HPDE6-E6E7 (cell line): ENCODE measurements around the gene PTPRG.
"Not testable (repeated sequence)": the region's sequence is repeated elsewhere in the genome, so short reads cannot be mapped to it uniquely, and the experiment has no call there.

Experiments used
- DNase-seq: peaks from one replicate; pipeline ENCODE4 v3.0.0; 2011; ENCODE audit warnings: missing footprints; ENCODE audit errors: extremely low spot score

The PTPRG gene

DNA sequence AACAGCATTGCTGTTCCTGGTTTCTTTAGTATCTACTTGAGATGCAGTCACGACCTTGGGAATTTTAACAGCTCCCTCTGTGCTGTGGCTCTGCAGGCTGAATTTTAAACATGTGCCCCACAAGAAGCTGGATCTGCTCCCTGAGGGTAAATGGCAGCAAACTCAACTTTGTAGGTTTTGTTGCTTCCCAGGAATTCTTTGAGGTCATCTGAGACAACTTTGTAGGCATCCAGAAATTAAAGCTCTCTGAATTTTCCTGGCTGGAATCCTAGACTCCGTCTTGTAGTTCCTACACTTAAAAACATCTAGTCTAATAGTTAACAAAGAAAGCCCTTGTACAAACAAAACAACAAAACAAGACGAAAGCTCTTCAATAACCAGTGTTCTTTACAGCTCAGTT, 445.7 kb downstream of the PTPRG start:
- DNase-seq = no peak

DNA sequence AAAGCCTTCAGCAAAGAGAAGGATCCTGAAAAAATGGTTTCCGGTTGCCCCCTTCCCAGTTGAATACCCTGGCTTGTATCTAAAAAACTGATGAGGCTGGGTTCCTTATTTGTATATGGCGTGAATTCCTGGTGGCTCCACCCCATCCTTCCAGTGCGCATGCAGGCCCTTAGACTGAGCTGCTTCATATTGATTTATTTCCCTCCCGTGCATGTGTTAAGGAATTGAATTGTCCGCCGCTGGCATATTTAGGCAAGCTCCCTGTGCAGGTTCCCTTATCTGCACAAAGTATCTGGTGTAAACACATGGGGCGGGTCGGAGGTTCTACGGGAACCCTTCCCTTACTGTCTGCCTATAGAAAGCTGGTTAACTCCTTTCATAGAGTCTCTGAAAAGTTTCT, 449.6 kb downstream of the PTPRG start:
- DNase-seq = no peak

DNA sequence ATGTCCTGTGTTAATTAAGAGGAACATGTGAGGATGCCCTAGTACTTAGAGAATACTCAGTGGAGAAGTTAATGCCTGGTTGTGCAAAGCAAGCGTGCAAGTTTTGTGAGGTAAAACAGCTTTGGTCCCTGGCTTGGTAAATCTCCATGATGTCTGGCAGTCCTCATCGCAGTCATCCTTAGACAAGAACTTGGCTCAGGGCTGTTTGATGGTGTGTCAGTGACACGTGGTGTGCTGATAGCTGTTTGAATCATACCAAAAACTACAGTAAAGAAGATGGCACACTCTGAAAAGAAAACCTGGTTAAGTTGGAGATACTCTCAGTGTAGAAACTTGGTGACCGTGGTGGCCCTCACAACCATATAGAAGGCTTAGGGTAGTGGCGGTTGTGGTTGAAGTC, 450.3 kb downstream of the PTPRG start:
- no peak for DNase-seq

DNA sequence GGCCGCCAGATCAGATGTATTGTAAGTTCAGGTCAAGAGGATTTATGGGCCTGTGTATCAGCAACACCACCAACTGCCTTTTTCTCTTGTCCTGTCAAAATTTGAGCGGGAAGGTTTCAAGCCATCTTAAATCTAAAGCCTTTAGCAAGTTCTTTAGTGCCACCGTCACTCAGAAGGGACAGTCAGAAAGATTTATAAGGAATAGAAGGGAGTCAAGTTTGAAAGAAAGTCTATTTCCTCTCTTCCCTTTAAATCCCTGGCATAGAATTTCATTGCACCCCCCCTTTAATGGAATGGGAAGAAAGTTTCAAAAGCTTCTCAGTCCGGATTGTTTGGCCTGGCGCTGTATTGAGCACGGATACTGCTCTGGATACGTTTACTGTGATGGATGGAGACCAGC, 452.6 kb downstream of the PTPRG start:
- DNase-seq = no peak

DNA sequence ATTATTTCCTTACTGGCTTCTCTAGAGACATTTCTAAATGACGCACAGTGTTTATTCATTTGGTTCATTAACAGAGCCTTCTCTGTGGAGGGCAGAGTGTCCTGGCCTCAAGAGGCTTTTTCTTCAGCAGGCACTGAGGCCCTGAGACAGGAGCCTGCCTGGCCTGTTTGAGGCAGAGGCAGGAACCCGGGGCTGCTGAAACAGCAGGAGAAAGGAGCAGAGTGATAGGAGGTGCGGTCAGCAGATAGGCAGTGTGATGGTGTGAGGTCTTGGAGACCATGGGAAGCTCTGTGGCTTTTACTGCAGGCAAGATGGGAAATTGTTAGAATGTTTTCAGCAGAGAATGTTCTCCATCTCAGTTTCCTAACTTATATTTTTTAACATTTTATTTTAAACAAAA, 453.7 kb downstream of the PTPRG start:
- DNase-seq = no peak

DNA sequence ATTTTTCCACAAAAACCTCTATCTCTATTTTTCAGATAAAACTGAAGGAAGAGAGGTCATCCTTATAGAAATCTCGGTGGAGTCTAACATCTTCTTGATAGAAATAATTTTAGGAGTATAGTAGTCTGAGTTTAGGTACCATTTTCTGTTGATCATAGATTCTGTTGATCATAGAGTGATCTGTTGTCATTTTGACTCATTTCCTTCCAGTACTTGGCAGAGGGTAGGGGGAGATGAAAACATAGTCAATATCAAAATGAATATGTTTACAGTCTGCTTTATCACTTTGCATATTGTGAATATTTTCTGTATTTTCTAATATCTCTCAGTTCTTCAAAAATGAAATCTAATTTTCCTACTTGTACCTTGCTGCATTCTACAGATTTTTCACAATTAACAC, 458.5 kb downstream of the PTPRG start:
- no peak for DNase-seq

DNA sequence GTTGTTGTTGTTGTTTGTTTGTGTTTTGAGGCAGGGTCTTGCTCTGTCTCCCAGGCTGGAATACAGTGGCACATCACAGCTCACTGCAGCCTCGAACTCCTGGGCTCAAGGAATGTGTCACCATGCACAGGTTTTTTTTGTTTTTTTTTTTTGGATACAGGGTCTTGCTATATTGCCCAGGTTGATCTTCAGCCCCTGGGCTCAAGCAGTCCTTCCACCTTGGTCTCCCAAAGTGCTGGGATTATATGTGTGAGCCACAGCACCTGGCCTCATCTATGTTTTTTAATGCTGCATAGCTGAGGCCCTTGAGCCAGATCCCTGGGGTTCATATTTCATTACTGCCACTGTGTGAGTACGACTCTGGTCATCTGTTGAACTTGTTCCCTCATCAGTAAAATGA, 459.3 kb downstream of the PTPRG start:
- no peak for DNase-seq

DNA sequence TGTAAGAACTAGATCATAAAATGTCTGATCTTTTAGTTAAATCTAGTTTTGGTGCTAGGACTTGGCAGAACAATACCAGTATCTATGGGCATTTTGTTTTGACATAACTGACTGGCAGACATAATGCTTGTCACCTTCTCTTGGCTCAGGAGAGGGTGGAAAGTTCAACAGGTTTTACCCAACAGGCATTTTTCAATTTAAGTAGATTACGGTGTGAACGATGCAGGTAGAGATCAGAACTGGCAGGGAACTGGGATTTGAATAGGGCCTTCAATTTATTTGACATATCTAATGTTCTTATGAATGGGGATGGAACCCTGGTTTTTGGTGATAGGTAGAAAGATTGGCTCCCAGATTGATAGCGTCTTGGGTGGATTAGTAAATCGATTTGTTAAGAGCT, 460.9 kb downstream of the PTPRG start:
- no peak for DNase-seq

DNA sequence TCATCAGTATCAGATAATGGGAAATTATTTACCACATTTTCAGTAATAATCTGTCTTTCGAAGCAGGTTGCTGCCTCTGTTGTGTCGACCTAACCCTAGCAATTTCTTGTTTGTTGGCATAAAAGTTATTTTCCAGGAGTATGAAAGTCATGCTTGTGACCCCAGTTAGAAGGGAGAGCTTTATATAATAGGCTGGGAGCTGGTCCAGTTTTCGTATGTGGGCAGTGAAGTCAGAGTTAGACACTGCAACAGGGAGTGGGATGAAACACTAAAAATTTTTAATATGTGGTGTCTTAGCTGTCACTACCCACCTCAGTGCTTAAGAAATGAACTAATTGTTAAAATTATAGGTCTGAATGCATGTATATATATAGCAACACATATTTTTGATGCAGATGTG, 463.5 kb downstream of the PTPRG start:
- no peak for DNase-seq

DNA sequence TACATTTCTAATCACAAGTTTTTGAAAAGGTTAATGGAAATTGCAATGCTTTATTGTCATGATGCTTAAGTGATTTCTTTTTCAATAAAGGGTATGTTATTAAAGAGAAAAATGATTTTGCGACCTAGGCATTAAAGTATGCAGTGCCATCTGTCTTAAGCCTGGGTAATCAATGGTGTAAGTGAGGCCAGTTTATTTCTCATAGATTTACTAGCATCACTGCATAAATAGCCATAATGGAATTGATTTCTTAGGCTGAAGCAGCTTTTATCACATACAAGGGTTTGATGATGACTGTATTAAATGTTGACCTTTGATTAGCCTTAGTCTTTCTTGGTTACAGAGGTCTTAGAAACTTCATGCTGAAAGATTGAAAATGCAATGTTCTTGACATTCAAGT, 464.5 kb downstream of the PTPRG start:
- no peak for DNase-seq

DNA sequence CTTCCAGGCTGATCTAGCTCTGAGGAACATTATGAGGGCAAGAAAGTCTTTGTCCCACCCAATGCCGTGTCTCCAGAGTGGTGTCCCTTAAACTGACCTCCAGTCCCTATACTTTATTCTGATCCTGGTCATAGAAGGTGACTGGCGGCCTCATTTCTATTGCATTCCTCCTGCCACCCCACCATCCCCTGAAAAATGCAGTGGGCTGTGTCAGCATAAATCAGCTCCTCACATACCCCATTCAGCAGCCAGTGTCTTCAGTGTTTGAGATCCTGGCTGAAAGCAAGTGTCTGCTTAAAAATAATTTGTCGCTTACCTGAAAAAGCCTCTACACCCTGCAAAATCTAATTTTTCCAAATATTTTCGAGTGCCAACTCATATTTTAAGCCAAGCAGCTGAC, 465.9 kb downstream of the PTPRG start:
- no peak for DNase-seq

DNA sequence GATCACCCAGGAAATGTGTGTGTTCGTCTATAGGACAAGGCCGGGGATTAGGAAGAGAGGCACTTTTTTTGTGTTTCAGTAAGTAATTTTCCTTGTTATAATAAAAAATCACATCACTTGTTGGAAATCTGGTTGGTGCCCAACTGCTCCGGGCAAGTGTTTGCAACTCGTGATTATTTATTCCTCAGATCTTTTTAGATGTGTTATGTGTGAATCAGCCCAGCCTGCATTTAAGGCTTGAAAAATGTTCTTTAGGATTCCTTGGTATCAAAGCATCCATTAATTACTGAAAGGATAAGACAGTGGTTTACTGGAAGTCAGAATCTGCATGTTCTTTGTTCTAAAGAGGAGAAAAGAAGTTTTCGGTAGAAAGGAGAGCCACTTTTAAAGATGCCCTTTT, 466.4 kb downstream of the PTPRG start:
- DNase-seq = no peak

DNA sequence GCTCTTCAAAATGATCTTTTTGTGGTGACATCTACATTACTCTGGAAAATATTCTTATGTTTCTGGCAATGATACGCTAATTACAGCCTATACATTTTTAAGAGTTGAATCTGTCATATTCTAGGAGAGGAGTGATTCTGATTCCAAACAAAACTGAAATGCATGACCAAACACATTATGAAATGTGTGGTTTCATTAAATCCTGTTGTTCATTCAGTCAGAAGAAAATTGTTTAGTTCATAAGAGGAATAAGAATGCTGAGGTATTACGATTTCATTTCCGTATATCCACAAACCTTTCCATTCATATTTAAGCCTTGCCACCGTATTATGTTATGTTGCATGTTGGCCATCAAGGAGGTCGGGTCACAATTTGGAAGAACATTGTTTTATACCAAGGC, 466.9 kb downstream of the PTPRG start:
- DNase-seq = no peak

DNA sequence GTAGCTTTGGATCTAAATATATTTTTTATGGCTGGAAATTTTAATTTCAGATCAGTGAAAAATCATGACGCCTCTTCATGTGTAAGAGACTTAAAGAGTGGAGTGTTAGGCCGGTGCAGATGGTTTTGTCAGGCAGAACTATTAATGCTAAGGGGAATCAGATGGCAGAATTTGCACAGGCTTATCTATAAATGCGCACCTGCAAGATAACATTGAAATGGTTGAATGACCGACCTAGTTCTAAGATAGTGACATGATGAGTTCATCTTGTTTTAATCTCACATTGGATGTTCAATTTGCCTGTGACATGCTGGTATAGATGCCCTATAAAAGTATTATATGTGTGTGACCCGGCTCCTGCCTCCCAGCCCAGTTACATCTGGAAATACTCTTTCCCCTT, 471.4 kb downstream of the PTPRG start:
- no peak for DNase-seq

DNA sequence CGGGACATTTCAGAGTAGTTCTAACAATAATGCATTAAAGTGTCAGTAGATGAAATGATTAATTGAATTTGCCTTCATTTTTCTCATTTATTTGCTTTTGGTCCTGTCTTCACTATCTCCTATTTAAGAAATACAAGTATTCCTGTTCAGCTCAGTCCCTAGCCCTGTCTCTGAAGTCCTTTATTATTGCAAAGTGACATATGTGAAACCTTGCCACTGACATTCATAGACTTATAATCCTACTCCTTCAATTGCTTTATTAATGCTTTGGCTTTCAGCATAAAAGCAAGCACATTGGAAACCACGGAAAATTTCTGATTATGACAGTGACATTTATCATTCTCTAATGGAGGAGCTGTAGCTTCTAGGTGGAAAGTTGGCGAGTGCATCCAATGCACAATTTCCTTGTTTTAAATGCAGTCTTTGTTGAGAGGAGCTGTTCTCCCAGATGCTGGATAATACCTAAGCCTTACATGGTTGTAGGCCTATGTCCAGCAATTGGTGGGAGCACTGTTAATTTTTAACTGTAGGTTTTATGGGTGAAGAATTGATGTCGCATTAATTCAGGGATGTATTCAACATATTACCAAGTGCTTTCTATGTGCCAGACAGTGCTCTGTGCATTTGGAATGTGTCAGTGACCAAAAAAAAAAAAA, 474.2 kb downstream of the PTPRG start:
- no peak for DNase-seq

DNA sequence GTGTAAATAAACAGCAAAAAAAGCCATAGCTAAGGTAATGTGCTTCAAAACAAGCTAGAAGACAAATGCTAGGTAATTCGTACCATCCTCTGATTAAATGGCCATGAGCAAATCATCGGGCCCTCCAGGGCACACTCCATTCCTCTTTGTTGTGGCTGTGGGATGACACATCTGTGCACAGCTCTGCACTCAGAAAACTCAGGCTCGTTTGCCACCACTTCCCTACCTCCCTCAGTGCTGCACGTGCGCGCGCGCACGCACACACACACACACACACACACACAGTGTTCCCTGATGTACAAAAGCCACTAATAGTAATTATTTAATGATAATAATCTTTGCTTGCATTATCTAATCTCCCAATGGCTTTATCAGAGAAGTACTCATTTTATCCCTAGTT, 475.4 kb downstream of the PTPRG start:
- DNase-seq = no peak

DNA sequence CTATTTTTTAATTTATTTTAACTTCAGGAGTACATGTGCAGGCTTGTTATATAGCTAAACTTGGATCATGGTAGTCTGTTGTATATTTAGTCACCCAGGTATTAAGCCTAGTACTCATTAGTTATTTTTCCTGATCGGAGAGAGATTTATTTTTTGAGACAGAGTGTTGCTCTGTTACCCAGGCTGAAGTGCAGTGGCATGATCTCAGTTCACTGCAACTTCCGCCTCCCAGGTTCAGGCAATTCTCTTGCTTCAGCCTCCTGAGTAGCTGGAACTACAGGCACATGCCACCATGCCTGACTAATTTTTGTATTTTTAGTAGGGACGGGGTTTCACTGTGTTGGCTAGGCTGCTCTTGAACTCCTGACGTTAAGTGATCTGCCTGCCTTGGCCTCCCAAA, 477.4 kb downstream of the PTPRG start:
- not testable (repeated sequence) for DNase-seq

DNA sequence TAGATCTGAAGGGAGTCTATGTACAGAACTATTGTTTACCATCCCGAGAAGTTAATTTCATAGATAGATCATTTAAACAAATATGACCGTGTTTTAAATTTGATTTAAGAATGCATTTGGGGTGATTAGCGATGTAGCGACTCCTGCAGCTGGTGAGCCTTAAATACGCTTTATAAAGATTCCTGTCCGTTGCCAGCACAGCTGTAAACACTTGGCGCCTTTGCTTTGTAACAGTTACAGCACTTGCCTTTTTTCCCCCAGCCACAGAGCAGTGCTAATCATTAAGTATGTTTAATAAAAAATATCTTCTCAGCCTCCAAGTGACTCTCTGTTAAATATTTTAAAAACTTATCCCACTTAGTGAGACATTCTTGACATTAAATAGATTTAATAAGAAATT, 478.2 kb downstream of the PTPRG start:
- DNase-seq = no peak

DNA sequence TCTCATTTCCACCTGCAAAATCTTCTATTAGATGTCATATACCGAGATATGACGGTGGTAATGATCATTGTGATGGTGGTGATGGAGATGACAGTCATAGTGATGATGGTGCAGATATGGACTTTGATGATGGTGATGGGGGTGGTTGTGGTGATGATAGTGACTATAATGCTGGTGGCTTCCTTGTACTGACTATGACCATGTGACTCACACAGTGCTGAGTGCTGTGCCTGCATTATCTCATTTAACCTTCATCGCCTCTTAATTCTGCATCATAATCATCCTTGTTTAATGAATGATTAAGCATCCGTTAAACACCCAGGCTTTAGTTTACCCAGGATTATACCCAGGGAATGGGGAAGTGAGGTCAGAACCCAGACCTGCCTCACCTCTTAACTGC, 480.3 kb downstream of the PTPRG start:
- no peak for DNase-seq

DNA sequence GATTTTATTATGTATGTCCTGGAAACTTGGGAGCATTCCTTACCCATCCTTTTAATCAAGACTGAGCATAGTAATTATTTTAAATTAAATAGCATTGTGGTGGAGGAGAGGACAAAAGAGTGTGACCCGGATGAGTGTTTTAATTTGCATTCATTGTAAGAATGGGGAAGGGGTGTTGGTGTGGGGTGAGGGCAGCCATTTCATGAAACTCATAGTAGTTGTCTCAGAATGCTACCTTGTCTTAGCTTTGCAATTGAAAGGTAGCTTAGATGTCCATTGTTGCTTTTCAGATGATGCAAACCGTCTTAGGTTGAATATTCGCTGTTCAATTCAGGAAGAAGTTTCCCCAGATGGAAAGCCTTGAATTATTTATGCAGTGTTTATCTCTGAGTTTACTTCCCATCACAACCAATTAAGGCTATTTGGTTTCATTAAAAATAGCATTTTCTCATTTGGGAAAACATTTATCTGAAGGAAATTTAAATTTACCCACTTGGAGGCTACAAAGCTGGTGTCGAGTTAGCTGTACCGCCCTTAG, 483.6 kb downstream of the PTPRG start:
- DNase-seq = no peak

DNA sequence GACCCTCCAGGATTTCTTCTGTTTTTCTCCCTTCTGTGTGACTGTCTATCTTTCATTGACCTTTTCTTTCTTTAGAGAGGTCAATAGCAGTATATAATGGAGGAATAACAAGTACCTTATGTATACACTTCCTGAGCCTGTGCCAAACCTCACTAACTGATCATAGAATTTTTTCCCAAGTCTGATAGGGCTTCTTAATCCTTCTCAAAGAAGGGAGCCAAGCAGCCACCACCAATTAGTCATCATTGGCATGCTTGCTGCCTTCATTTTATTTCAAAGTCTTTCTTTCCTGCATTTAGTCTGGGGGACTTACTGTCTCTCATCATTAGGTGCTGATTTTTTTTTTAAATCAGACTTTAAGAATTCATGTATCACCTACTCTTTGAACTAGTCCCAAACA, 485.0 kb downstream of the PTPRG start:
- DNase-seq = no peak

DNA sequence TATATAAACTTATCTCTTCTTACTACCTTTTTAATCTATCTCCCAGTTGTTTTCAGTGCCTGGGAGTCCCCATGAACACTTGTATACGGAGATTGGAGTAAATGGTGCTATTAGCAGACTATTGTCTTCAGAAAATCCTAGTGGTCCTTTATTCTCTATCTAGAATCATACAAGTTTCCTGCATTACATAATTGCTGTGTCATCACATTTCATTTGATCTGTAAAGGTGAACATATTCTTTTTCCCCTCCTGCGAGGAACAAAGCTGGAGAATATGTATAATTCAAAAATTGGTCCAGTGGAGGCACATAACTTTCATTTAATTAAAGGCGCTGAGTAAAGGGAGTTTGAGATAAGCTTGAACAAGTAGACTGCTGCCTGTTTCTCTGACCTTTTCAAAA, 487.2 kb downstream of the PTPRG start:
- DNase-seq = no peak

DNA sequence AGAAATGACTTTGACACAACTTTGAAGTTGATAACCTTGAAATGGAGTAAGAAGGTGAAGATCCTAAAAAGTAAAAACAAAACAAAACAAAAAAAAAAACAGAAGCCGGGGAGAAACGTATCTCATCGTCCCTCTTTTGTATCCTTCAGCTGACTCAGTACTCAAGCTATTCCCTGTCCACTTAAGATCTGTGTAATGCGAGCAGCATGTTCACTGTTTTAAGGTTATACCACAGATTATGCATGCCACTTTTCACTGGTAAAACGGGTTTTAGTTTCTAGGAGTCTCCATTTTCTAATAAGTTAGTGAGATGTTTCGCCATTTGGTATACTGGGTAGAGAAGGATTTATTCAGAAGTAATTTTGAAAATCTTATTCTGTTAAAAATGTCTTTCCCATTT, 487.7 kb downstream of the PTPRG start:
- DNase-seq = no peak

DNA sequence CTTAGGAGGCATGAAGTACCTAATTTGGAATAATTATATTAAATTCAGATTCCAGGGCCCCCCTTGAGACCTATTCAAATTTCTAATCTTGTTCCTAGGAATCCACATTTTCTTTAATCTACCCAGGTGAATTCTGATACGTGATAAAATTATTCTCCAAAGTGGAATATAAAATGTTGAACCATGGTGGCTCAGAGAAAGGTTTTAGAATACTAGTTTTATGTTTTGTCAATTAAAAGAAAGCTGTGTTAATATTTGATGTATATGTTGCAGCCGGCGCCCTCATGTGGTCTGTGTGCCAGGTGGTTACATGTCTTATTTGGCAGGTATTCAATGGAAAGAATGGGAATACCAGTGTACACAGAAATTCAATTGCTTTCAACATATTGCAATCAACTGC, 490.1 kb downstream of the PTPRG start:
- no peak for DNase-seq
